ENCODE data around the gene PHACTR1. TPM values are rescaled to one million over a fixed set of nuclear protein-coding genes. Genes with fewer than 3 reads are reported as not detected.

The PHACTR1 gene
- total RNA-seq, 1 donor from 2014 or later, result 7.9 TPM

GRCh38 chr6:13273931-13274706, 557.6 kb downstream of the PHACTR1 start:
- intact Hi-C loops (cut with DNase I), result no loop called here
- DNase-seq (ENCODE audit: low spot score), result peak; percentile 67
- ATAC-seq, result peak; percentile 43

- no peak for ATAC-seq
- no peak for DNase-seq (ENCODE audit: low spot score)
- intact Hi-C loops (cut with DNase I), result loop anchor here (1.0 kb wide), 1 partner anchor 29 kb away; no protein-coding TSS in a partner anchor
Measured at GRCh38 chr6:13274707-13275434, 558.3 kb downstream of the PHACTR1 start.

- ATAC-seq (no peak), DNase-seq (ENCODE audit: low spot score) (no peak)
- intact Hi-C loops (cut with DNase I), result loop anchor here (1.0 kb wide), 1 partner anchor 29 kb away; no protein-coding TSS in a partner anchor
Measured at GRCh38 chr6:13275435-13275989, 558.9 kb downstream of the PHACTR1 start.

DNA sequence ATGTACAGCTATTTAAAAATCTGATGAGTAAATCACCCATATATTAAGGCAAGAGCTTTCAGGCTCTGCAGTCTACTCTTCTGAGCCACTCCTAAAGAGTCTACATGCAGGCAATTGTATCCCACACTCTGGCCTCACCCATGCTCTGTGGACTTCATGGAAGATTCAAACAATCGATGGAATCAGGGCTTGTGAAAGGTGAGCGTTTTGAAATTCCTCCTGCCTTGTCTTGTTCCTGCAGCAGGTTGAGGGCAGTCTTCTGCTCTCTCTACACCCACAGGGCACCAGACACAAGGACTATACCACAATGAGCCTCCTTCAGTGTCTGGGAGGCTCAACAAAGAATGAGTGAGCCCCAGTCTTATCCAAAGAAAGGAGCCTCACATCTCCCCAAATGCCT, 560.7 kb downstream of the PHACTR1 start:
- no peak for DNase-seq (ENCODE audit: low spot score)
- ATAC-seq, result no peak
- intact Hi-C loops (cut with DNase I), result no loop called here

GRCh38 chr6:13278164-13278563, 561.6 kb downstream of the PHACTR1 start:
- DNase-seq (ENCODE audit: low spot score) (no peak), ATAC-seq (no peak)
- intact Hi-C loops (cut with DNase I), result no loop called here

- no peak for DNase-seq (ENCODE audit: low spot score)
- intact Hi-C loops (cut with DNase I), result no loop called here
Measured at GRCh38 chr6:13278991-13279390, 562.4 kb downstream of the PHACTR1 start.

DNA sequence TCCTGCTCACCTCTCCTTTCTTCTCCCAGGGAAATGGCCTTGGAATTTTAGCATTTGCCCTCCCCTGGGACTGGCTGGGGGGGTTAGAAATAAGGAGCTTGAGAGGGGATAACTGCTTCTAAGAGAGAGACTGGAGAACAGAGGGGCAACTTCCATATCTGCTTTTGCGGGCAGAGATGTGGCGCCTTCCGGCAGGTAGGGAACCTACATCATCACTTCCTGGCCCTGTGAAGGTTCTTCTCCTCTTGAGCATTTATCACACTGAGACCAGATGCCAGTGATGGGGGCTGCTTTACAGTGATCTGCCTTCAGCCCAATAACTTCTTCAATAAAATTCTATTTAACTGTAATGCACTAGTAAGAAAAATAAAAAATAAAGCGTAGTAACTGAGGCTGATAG, 563.7 kb downstream of the PHACTR1 start:
- intact Hi-C loops (cut with DNase I), result no loop called here
- ATAC-seq (no peak), DNase-seq (ENCODE audit: low spot score) (no peak)

More at GRCh38 chr6:13278991-13279390, 562.4 kb downstream of the PHACTR1 start:
- peak; percentile 20 for ATAC-seq

- intact Hi-C loops (cut with DNase I), result no loop called here
- ATAC-seq, result peak; percentile 10
- no peak for DNase-seq (ENCODE audit: low spot score)
Measured at GRCh38 chr6:13281686-13282085, 565.1 kb downstream of the PHACTR1 start.

DNA sequence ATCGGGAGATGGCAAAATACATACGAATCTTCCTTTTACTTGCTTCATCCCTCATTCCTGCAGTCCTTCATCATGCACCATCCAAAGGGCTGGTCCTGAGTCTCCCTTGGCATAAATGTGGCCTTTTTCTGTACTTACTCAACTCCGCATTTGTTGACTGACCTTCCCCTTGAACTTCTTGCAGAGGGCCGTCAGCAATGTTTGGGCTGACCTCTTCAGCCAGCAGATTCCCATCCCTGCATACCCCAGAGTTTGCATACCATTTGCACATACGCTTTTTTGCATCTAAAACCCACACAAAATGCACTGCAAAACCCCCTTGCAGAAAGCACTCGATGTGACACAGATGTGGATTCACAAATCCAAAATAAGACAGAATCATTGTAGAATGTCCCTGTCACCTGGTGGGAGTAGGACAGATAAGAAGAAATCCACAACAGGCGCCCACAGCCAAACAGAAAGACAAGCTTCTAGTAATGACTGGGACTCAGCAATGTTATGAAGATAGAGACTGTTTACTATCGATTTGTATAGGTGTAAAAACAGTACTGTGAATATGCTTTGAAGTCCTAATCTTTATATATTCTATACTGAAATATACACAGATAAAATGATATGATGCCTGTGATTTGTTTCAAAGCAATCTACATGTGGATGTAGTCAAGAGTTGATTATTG, 566.0 kb downstream of the PHACTR1 start:
- ATAC-seq (no peak), DNase-seq (ENCODE audit: low spot score) (no peak)
- intact Hi-C loops (cut with DNase I), result no loop called here

DNA sequence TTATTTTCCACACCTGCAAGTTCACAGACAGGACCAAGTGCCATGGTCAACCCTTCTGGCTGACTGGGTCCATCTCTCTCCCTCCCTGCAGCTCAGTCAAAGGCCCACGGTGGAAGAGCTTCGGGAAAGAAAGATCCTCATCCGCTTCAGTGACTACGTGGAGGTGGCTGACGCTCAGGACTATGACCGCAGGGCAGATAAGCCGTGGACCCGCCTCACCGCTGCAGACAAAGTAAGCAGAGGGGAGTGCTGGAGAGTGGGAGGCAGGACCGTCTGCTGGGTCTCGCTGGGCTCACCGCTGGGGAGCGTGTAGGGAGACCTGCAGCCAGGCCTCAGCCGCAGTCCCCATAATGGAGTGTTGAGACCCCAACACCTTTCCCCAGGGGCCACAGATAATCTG, 566.8 kb downstream of the PHACTR1 start:
- DNase-seq (ENCODE audit: low spot score), result no peak

DNA sequence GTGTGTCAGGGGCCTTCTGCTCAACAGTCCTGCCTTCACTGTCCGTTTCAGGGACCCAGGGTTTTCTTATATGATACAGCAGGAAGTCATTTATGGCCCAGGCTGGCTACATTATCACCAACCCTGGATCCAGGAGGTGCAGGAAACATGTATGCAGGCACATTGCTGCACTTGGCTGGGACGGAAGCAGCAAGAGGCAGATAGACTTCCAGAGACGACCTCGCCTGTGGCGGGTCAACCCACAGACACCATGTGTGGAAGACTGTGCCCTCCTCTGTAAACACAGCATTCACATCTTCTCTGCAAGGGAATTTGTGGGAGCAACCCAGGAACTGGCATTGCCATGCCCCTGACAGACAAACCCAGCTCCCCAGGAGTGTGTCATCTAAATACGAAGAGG, 568.1 kb downstream of the PHACTR1 start:
- ATAC-seq, result no peak
- intact Hi-C loops (cut with DNase I), result no loop called here
- DNase-seq (ENCODE audit: low spot score), result no peak

More for the DNA sequence above, 566.8 kb downstream of the PHACTR1 start:
- ATAC-seq, result no peak
- intact Hi-C loops (cut with DNase I), result no loop called here

DNA sequence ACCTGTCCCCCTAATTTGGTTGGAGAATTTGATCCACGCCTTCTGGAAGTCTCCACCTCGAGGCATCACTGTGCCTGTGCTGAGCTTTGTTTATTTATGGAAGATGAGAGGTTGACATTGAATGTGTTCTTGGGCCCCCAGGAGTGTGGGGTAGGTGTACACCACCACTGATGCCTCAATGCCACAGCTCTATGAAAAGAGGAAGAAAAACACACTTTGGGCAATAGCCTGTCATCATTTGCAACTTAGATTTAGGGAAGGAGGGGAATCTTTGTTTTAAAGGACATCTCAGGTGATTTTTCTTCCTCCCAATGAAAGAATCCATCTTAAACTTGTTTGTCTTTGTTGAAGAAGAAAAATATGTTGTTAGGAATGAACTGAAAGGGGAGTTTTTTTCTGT, 569.1 kb downstream of the PHACTR1 start:
- DNase-seq (ENCODE audit: low spot score) (no peak), ATAC-seq (no peak)
- intact Hi-C loops (cut with DNase I), result no loop called here

GRCh38 chr6:13286181-13286580, 569.6 kb downstream of the PHACTR1 start:
- intact Hi-C loops (cut with DNase I), result no loop called here
- ATAC-seq (no peak), DNase-seq (ENCODE audit: low spot score) (no peak)

DNA sequence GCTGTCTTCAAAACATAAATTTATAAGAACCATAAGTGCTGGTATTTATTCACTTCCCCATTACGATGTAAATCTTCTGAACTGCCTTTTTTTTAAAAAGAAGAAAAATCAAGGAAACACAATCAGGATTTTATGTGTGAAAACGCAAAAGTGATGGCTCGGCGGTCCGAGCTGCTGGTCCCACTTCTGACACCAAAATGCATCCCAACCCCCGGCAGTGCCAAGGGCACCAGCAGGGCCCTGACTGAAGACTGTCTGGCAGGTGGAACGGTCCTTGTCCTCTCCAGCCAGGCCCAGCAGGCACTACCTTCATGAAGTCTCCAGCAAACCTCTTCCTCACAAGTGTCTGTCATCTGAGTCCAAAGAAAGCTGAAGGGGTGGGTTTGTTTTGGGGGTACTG, 570.5 kb downstream of the PHACTR1 start:
- ATAC-seq (no peak), DNase-seq (ENCODE audit: low spot score) (no peak)
- intact Hi-C loops (cut with DNase I), result no loop called here

DNA sequence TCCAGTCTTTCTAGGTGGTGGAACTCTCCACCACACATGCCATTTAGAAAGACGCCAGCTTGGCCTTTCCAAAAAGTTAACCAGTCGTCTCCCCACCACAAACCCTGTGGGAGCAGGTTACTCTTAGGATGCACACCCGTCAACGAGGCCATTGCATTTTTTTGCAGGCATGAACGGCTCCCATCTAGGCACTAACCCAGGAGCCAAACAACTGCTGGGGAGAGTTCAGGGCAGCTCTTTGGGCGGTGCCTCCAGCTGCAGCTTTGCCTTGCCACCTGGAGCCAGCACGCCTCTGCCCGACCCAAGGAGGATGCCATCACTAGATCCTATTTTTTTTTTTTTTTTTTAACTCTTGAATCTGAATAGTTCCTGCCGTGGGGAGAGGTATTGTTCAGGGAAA, 571.9 kb downstream of the PHACTR1 start:
- intact Hi-C loops (cut with DNase I), result no loop called here
- no peak for DNase-seq (ENCODE audit: low spot score)
- no peak for ATAC-seq

DNA sequence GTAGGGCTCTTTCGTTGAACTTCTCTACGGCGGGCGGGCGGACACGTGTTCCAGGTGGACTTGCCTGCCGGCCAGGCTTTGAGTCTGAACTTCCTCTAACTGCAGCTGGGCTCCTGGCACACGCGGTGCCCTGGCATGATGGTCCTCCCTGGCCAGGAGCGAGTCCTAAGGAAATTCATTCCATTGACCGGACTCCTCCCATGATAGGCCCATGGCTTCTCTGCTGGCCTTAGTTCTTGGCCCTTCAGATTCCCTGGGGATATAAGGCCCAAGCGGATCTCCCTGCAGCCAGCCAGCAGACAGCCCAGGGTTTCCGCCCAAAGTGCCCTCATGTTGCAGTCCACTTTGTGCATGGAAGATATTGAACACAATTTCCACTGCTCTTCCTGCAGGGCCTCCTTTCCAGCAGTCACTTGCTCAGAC, 572.4 kb downstream of the PHACTR1 start:
- DNase-seq (ENCODE audit: low spot score) (peak; percentile 9), ATAC-seq (no peak)
- intact Hi-C loops (cut with DNase I), result no loop called here

- DNase-seq (ENCODE audit: low spot score) (peak; percentile 4), ATAC-seq (no peak)
- intact Hi-C loops (cut with DNase I), result no loop called here
Measured at GRCh38 chr6:13289789-13290318, 573.3 kb downstream of the PHACTR1 start.

DNA sequence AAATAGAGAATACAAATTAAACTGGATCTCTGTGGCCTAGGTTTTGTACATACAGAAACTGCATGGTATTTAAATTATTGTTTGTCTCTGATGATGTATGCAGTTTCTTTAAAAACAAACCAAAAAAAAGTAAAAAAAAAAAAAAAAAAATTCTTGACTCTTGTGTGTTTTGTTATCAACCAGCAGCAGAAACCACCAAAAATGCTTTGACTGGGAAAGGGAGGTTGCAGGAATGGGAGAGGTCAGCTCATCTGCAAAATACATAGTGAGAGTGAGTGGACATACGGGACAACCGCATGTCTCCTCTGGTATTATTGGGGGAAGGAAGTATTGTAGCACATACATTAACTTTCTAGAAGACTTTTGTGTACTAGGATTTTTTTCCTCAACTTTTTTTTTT, 573.8 kb downstream of the PHACTR1 start:
- DNase-seq (ENCODE audit: low spot score) (no peak), ATAC-seq (no peak)
- intact Hi-C loops (cut with DNase I), result no loop called here

GRCh38 chr6:13292774-13293173, 576.2 kb downstream of the PHACTR1 start:
- ATAC-seq (no peak), DNase-seq (ENCODE audit: low spot score) (no peak)
- intact Hi-C loops (cut with DNase I), result no loop called here

Data from sciatic nerve (tissue), 2 donors.